Dendritic cell treated with granulocyte-macrophage colony-stimulating factor and Interleukin-4, amounts not matched to agents 40 ng/mL and 50 ng/mL, for 4 days (primary cell): Measurements from ENCODE around the gene PCID2.

Experiments used
- H3K27ac Mint-ChIP-seq: one replicate; pipeline ENCODE4 v1.8.0; 2022; ENCODE audit warnings: mild to moderate bottlenecking, mixed read lengths
- H3K27me3 Mint-ChIP-seq: one replicate; pipeline ENCODE4 v1.8.0; 2022; ENCODE audit warnings: mild to moderate bottlenecking, mixed read lengths
- H3K36me3 Mint-ChIP-seq: one replicate; pipeline ENCODE4 v1.8.0; 2022; ENCODE audit warnings: low read depth, mixed read lengths
- H3K4me1 Mint-ChIP-seq: one replicate; pipeline ENCODE4 v1.8.0; 2022; ENCODE audit warnings: low read depth, mixed read lengths
- H3K4me3 Mint-ChIP-seq: one replicate; pipeline ENCODE4 v1.8.0; 2022; ENCODE audit warnings: mild to moderate bottlenecking, moderate library complexity, mixed read lengths
- H3K9me3 Mint-ChIP-seq: one replicate; pipeline ENCODE4 v1.8.0; 2022; ENCODE audit warnings: mixed read lengths
- intact Hi-C: fragments of 100-400 bp; cut with micrococcal nuclease; formaldehyde crosslinking; loops from one replicate; pipeline ENCODE4 v1.15.0; 2022

PCID2 gene

DNA sequence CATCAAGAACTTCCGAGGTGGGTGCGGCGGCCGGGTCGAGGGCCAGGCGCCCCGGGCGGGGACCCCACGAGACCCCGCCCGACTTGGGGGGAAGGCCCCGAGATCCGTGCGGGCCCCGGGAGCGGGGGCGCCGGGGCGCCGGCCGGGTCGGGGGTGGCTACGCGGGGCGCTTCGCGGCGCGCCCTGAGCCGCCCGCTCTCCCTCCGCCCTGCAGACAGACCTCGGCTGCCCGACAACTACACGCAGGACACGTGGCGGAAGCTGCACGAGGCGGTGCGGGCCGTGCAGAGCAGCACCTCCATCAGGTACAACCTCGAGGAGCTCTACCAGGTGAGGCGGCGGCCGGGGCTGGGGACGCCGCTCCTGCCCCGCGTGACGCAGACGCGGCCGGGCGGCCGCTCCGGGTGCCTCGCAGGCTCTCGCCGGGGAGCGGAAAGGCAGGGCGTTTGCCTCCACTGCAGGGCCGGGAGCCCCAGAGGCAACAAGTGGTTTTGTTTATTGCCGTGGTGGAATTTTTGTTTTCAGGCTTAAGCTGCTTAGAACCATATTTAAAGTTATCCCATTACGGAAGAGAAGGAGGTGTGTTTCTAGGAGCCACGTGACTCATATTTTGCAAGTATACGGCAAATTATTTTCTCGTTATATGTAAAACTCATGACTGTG, 1.4 kb upstream of the PCID2 start:
- Mint-ChIP-seq H3K36me3 (peaks cover 45% of the 10 kb centered on the region), H3K27ac (peak overlapping the region; percentile 59), H3K9me3 (no peaks in the 10 kb centered on the region), H3K4me1 (peaks cover 60% of the 10 kb centered on the region), H3K27me3 (no peaks in the 10 kb centered on the region), H3K4me3 (peak overlapping the region; percentile 75)
- intact Hi-C loops: loop anchor here (2.0 to 10.0 kb wide), 3 partner anchors 57 to 525 kb away; no protein-coding TSS in a partner anchor

DNA sequence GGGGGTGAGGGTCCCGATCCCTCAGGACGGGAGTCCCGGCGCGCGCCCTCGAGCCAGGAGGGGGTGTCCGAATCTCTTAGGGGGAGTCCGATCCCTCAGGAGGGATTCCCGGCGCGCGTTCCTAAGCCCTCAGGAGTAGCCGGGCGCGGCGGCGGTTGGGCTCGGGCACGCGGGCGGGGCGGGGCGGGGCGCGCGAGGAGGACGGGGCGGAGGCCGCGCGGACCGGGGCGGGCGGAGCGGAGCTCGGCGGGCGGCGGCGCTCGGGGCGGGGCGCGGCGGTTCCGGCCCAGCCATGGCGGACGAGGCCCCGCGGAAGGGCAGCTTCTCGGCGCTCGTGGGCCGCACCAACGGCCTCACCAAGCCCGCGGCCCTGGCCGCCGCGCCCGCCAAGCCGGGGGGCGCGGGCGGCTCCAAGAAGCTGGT, 878 bp upstream of the PCID2 start, which contains the start of gene CUL4A:
Gene CUL4A (plus strand): TSS at position 278 of the 423 bp plus-strand sequence. CDS start 15 bp downstream, at position 293.
- peak within 1 kb of the TSS; percentile 81 for H3K4me3 Mint-ChIP-seq
- intact Hi-C loops: loop anchor here (2.0 to 10.0 kb wide), 2 partner anchors 57 to 525 kb away; no protein-coding TSS in a partner anchor

DNA sequence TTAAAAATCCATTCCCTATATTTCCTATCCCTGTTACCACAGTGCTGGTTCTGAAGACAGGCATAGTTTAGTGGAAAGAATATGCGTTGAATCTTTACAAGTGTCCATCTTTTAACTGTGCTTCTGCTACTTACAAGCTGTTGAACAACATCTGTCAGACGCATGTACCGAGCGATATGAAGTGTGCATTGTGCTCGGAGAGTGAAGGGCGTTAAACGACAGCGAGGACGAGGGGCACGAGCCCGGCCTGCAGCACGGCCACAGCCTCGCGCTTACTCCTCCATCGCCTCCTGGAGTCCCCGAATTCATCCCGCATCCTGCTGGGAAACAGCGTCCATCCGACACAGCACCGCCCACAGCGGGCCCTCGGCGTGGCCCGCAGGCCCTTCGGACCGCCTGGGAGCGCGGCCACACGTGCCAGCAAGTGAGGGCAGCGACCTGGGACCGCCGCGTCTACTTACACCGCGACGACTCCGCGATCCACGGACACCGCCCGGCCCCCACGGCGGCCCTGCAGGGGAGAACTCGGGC, 514 bp downstream of the PCID2 start:
- Mint-ChIP-seq H3K9me3 (no peaks in the 10 kb centered on the region), H3K27me3 (no peaks in the 10 kb centered on the region), H3K4me1 (peaks cover 68% of the 10 kb centered on the region), H3K36me3 (peaks cover 37% of the 10 kb centered on the region), H3K27ac (peak overlapping the region; percentile 82), H3K4me3 (peak overlapping the region; percentile 81)
- intact Hi-C loops: loop anchor here (2.0 to 10.0 kb wide), 2 partner anchors 55 to 523 kb away; no protein-coding TSS in a partner anchor

More for the DNA sequence above, 878 bp upstream of the PCID2 start, which contains the start of gene CUL4A:
- peaks cover 45% of the 10 kb centered on the region for H3K36me3 Mint-ChIP-seq
- H3K9me3 Mint-ChIP-seq: no peaks in the 10 kb centered on the region
- H3K27me3 Mint-ChIP-seq: no peaks in the 10 kb centered on the region
- H3K27ac Mint-ChIP-seq: peak within 1 kb of the TSS; percentile 82
- H3K4me1 Mint-ChIP-seq: peaks cover 65% of the 10 kb centered on the region

DNA sequence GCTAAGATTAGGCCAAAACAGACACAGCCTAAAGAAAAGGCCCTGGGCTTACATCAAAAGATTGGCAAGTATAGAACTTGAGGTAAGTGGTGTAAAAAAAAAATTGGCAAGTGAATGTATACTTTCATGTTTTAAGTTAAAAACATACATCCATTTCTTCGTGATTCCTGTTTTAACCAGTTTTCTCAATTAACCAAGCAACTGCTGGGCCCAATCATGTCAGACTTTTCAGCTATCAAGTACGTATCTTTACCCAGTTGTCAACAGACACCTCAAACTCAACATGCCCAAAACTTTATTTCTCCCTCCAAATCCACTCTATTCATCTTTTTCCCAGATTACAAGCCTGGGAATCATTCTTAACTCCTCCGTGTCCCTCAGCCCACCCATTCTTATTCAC, 1.0 kb downstream of the PCID2 start:
- Mint-ChIP-seq H3K4me1 (peaks cover 72% of the 10 kb centered on the region), H3K27ac (peak overlapping the region; percentile 82), H3K36me3 (peaks cover 38% of the 10 kb centered on the region), H3K4me3 (peak overlapping the region; percentile 81), H3K9me3 (no peaks in the 10 kb centered on the region), H3K27me3 (no peaks in the 10 kb centered on the region)
- intact Hi-C loops: loop anchor here (10.0 kb wide), 1 partner anchor 523 kb away; no protein-coding TSS in a partner anchor

DNA sequence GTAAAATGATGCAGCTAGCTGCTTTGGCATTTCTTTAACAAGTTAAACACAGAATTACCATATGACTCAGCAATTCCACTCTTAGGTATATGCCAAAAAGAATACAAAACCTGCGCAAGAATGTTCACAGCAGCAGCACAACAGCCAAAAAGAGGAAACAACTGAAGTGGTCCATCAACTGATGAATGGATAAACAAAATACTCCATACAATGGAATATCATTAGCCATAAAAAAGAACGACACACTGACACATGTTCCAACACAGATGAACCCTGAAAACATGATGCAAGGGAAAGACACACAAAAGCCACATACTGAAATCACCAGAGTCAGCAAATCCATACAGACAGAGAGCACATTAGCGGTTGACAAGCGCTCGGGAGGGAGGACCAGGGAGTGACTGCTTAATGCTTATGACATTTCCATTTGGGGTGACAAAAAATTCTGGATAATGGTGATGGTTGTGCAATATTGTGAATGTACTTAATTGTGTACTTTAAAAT, 3.0 kb downstream of the PCID2 start:
- peaks cover 28% of the 10 kb centered on the region for H3K36me3 Mint-ChIP-seq
- H3K27ac Mint-ChIP-seq: no peak overlapping the region
- intact Hi-C loops: loop anchor here (10.0 kb wide), 1 partner anchor 521 kb away; no protein-coding TSS in a partner anchor
- no peaks in the 10 kb centered on the region for H3K27me3 Mint-ChIP-seq
- no peaks in the 10 kb centered on the region for H3K9me3 Mint-ChIP-seq
- peaks cover 60% of the 10 kb centered on the region for H3K4me1 Mint-ChIP-seq
- no peak overlapping the region for H3K4me3 Mint-ChIP-seq

DNA sequence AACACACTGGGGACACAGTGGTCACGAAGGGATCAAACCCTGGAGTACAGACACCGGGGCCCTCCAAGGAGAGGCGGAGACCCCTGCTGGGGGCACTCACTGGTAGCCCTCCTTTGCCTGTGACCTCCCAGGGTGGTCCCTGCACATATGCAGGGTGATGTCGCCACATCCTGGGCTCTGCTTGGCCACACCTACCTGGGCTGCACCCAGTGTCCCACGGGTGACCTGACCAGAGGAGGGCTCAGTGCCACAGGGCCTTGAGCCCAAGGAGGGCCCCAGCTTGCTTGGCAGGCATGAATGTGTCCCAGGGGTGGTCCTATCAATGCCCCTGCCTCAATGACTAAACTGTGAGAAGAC, 4.1 kb downstream of the PCID2 start:
- Mint-ChIP-seq H3K27me3 (no peaks in the 10 kb centered on the region), H3K9me3 (no peaks in the 10 kb centered on the region), H3K36me3 (peaks cover 37% of the 10 kb centered on the region), H3K4me3 (no peak overlapping the region), H3K27ac (no peak overlapping the region), H3K4me1 (peaks cover 60% of the 10 kb centered on the region)
- intact Hi-C loops: loop anchor here (10.0 kb wide), 1 partner anchor 520 kb away; no protein-coding TSS in a partner anchor

DNA sequence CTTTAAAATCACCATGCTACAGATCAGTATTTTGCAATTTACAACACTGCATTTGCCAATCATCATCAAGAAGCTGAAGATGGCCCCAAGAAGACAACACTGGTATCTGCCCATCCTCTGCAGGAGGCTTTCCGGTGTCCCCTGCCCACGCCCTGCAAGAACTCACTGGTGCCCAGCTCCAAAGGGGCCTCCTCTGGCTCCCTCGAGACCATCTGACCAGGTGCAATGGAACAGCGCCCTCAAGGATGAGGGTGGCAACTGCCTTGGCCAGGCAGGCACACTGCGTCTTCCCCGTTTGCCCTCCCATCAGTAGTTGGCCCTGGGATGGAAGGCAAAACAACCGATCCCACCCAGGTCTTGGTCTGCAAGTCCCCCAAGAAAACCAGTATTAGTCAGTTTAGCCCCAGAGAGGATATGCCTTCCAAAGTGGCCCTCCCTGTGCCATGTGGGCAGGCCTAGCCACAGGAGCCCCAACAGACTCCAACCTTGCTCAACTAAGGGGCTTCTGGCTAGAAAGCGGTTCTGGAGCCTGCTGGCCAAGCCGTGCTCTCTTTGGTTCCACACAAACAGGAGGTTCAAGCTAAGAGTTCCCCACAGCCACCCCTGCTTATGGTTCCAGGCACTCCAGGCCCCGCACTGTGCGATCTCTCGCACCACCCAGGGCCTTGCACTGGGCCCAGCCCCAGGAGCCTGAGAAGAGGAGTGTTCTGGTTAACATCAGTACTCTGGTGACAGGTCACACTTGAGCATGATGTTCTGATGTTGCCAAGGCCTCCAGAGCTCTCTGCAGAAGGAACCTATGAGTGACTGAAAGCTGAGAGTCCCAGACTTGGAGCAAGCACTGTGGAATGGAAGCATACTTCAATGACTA, 4.7 kb downstream of the PCID2 start:
- H3K27ac Mint-ChIP-seq: no peak overlapping the region
- no peaks in the 10 kb centered on the region for H3K27me3 Mint-ChIP-seq
- intact Hi-C loops: loop anchor here (10.0 kb wide), 1 partner anchor 519 kb away; no protein-coding TSS in a partner anchor
- H3K4me1 Mint-ChIP-seq: peaks cover 60% of the 10 kb centered on the region
- no peak overlapping the region for H3K4me3 Mint-ChIP-seq
- no peaks in the 10 kb centered on the region for H3K9me3 Mint-ChIP-seq
- peaks cover 44% of the 10 kb centered on the region for H3K36me3 Mint-ChIP-seq

DNA sequence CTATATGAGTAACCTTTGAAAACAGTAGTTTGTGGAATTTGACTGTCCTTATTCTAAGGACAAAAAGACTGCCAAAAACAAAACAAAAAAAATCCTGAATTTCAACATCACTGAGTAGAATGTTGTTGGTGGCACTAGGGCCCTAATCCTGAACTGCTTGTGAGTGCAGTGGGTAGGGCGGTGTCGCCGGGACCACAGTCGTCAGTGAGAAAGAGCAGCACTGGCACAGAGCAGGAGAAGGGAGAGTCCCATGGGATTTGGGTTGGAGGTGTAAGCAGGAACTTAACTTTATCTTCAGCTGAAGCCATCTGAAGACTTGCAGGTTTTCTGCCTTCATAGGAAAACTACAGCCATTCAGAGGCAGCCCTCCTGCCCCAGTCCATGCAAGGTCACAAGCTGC, 5.6 kb downstream of the PCID2 start:
- Mint-ChIP-seq H3K9me3 (no peaks in the 10 kb centered on the region), H3K27ac (peak overlapping the region; percentile 13), H3K36me3 (peaks cover 51% of the 10 kb centered on the region), H3K27me3 (no peaks in the 10 kb centered on the region), H3K4me1 (peaks cover 59% of the 10 kb centered on the region), H3K4me3 (no peak overlapping the region)
- intact Hi-C loops: loop anchor here (10.0 kb wide), 1 partner anchor 518 kb away; no protein-coding TSS in a partner anchor

DNA sequence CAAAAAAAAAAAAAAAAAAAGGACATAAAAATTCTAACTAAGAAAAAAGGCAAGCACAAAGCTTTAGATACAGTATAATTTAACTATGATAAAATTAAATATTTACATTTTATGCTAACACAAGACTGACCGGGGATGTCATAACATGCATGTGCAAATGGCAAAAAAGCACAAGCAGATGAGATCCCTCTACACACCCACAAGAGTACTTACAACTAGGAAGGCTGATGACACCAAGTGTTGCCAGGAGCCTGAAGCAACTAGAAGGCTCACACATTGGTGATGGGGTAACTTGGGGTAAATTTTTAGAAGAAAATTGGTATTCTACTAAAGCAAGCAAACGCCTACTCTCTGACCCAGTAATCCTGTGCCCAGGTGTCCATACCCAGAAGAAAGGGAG, 6.7 kb downstream of the PCID2 start:
- peaks cover 49% of the 10 kb centered on the region for H3K4me1 Mint-ChIP-seq
- no peak overlapping the region for H3K4me3 Mint-ChIP-seq
- H3K36me3 Mint-ChIP-seq: peaks cover 59% of the 10 kb centered on the region
- no peaks in the 10 kb centered on the region for H3K27me3 Mint-ChIP-seq
- intact Hi-C loops: loop anchor here (10.0 kb wide), 1 partner anchor 517 kb away; no protein-coding TSS in a partner anchor
- no peaks in the 10 kb centered on the region for H3K9me3 Mint-ChIP-seq
- no peak overlapping the region for H3K27ac Mint-ChIP-seq

DNA sequence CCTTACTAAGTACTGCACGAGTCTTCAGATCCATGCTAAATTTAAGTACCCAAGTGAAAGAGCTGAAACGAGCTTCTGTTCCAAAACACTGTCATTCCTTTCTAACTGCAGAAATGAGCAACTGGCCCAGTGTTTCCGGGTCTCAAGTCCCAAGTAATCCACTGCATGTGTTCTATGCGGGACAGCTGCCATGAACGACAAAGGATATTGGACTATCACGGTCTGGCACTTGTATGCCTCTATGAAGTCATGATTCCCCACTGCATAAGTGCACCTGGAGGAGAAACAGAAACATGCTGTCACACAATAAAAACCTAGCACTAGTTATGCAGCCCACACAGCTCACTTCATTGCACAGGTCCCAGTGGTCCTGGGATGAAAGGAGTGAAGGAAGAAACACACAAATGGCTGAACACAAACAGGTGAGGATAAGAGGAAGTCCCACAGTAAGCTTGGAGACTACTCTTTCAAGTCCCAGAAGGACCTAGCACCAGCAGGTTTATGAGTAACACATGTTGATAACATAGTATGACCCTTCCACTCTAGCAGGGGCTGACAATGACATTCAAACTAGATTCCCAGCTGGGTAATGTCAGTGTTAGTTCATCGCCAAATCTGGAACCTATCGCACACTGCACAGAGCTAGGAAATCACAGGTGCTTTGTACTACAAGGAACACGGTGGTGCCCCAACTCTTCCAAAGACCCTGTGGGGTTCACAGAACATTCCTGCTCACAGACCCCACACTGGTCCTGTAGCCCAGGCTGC, 11.3 kb downstream of the PCID2 start:
- Mint-ChIP-seq H3K4me1 (peaks cover 3% of the 10 kb centered on the region), H3K27me3 (no peaks in the 10 kb centered on the region), H3K9me3 (no peaks in the 10 kb centered on the region), H3K4me3 (no peak overlapping the region), H3K27ac (no peak overlapping the region), H3K36me3 (peaks cover 74% of the 10 kb centered on the region)
- intact Hi-C loops: loop anchor here (5.0 kb wide), 1 partner anchor 50 kb away; no protein-coding TSS in a partner anchor

DNA sequence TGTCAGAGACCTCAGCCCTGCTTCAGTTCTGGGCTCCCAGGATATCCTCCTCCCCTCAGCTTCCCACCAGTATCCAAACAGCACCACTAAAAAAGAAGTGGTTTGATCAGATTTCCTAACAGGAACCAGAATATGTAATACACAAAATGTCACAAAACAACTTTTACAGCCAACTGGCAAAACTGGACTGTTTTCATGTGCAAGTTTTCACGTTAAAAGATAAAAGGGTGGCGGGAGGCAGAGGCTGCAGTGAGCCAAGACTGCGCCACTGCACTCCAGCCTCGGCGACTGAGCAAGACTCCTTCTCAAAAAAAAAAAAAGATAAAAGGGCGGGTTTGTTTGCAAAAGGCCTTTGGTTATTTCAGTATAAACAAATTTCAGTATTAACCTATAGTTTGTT, 13.1 kb downstream of the PCID2 start:
- Mint-ChIP-seq H3K4me1 (no peaks in the 10 kb centered on the region), H3K4me3 (no peak overlapping the region), H3K36me3 (peaks cover 83% of the 10 kb centered on the region), H3K27ac (no peak overlapping the region), H3K27me3 (no peaks in the 10 kb centered on the region), H3K9me3 (no peaks in the 10 kb centered on the region)
- intact Hi-C loops: loop anchor here (5.0 kb wide), 1 partner anchor 52 kb away; no protein-coding TSS in a partner anchor

DNA sequence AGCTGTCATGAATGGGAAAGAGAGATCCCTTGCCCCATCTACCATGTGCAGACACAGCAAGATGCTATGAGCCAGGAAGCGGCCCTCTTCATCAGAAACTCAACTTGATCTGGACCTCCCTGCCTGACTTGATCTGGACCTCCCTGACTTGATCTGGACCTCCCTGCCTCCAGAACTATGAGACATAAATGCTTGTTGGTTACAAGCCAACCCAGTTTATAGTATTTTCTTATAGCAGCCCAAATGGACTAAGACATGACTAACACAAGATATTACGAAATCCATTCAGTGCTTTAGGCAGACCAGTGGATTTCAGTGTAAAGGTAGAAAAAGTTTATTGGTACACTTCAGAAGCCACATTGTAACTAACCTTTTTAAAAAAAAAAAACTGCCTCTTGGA, 15.6 kb downstream of the PCID2 start:
- H3K36me3 Mint-ChIP-seq: peaks cover 85% of the 10 kb centered on the region
- H3K4me1 Mint-ChIP-seq: peaks cover 5% of the 10 kb centered on the region
- H3K9me3 Mint-ChIP-seq: no peaks in the 10 kb centered on the region
- no peak overlapping the region for H3K27ac Mint-ChIP-seq
- no peak overlapping the region for H3K4me3 Mint-ChIP-seq
- no peaks in the 10 kb centered on the region for H3K27me3 Mint-ChIP-seq
- intact Hi-C loops: no loop called here

DNA sequence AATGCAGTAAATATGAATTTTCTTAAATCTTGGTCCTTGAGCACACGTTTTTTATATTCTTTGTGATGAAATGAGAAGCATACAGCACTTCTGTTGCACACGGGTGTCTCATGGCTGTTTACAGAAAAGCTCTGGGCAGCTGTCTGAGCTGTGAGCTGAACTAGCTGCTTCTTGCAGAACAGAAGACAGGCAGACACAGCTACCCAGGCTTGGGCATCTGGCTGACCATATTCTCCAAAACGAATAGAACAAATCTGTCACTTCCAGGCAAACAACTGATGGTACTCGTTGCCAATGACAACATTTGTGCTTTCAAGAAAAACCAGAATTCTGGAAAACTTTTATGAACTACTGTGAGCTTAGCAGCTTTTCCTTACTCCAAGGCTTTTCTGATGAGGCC, 16.2 kb downstream of the PCID2 start:
- intact Hi-C loops: no loop called here
- H3K4me1 Mint-ChIP-seq: peaks cover 11% of the 10 kb centered on the region
- no peak overlapping the region for H3K27ac Mint-ChIP-seq
- H3K36me3 Mint-ChIP-seq: peaks cover 85% of the 10 kb centered on the region
- H3K27me3 Mint-ChIP-seq: no peaks in the 10 kb centered on the region
- no peak overlapping the region for H3K4me3 Mint-ChIP-seq
- no peaks in the 10 kb centered on the region for H3K9me3 Mint-ChIP-seq
